GM19463 (cell line): Measurements from ENCODE around the gene DGKE.
A peak's percentile ranks its signal among the peaks of the same experiment; 100 is the strongest.

ENCODE experiments used
- ATAC-seq: cut with Tn5 transposase; IDR thresholded peaks from one replicate; pipeline ENCODE4 v1.9.1; 2021; ENCODE audit warnings: mild to moderate bottlenecking, moderate library complexity; ENCODE audit not compliant: unreplicated experiment

DGKE gene

GRCh38 chr17:56833809-56834379 is at the start of gene DGKE, which contains the start of gene C17orf67:
Gene DGKE (plus strand): TSS chr17:56834151. CDS start chr17:56834796, 645 bp downstream.
Gene C17orf67 (minus strand): TSS chr17:56833920. CDS start chr17:56815810, 18,110 bp downstream.
- ATAC-seq: peak; percentile 72

GRCh38 chr17:56785405-56785804 is 48.5 kb upstream of the DGKE start:
- ATAC-seq: no peak

- no peak for ATAC-seq
Measured at GRCh38 chr17:56785997-56786680, 47.8 kb upstream of the DGKE start.

- peak; percentile 83 for ATAC-seq
Measured at GRCh38 chr17:56786989-56787482, 46.9 kb upstream of the DGKE start.

GRCh38 chr17:56792267-56792666 is 41.7 kb upstream of the DGKE start:
- no peak for ATAC-seq

- ATAC-seq: no peak
Measured at GRCh38 chr17:56793531-56793930, 40.4 kb upstream of the DGKE start.

GRCh38 chr17:56793957-56794356 is 40.0 kb upstream of the DGKE start:
- no peak for ATAC-seq

- ATAC-seq: no peak
Measured at GRCh38 chr17:56795221-56795865, 38.6 kb upstream of the DGKE start.

GRCh38 chr17:56796536-56796935 is 37.4 kb upstream of the DGKE start:
- ATAC-seq: no peak

- no peak for ATAC-seq
Measured at GRCh38 chr17:56798916-56799315, 35.0 kb upstream of the DGKE start.

GRCh38 chr17:56801459-56802178 is 32.3 kb upstream of the DGKE start:
- no peak for ATAC-seq

- ATAC-seq: no peak
Measured at GRCh38 chr17:56803071-56803470, 30.9 kb upstream of the DGKE start.

GRCh38 chr17:56804454-56804853 is 29.5 kb upstream of the DGKE start:
- no peak for ATAC-seq

- ATAC-seq: no peak
Measured at GRCh38 chr17:56806949-56807348, 27.0 kb upstream of the DGKE start.

GRCh38 chr17:56807723-56808122 is 26.2 kb upstream of the DGKE start:
- ATAC-seq: no peak

- no peak for ATAC-seq
Measured at GRCh38 chr17:56808503-56808902, 25.4 kb upstream of the DGKE start.

GRCh38 chr17:56809106-56809819 is 24.7 kb upstream of the DGKE start:
- no peak for ATAC-seq

GRCh38 chr17:56809820-56810179 is 24.2 kb upstream of the DGKE start:
- ATAC-seq: no peak

- no peak for ATAC-seq
Measured at GRCh38 chr17:56810343-56810742, 23.6 kb upstream of the DGKE start.

GRCh38 chr17:56810891-56811775 is 22.8 kb upstream of the DGKE start:
- no peak for ATAC-seq
